H1 (cell line): ENCODE measurements around the gene SF3B3. TPM values are rescaled to one million over a fixed set of nuclear protein-coding genes. Genes with fewer than 3 reads are reported as not detected.

ENCODE experiments used
- CTCF ChIA-PET: fragments of 300-600 bp; sonication (Branson Sonifier 250); formaldehyde crosslinking; loops from one replicate; lab custom pipeline; 2021; ENCODE audit not compliant: partially characterized antibody; lab: Charles Lee
- POLR2A ChIA-PET: fragments of 300-600 bp; sonication (Branson Sonifier 250); formaldehyde crosslinking; loops from one replicate; lab custom pipeline; 2021; ENCODE audit warnings: inconsistent platforms; ENCODE audit not compliant: partially characterized antibody; lab: Charles Lee
- DNase-seq, 2 experiments: peaks; one replicate each; pipeline versions ENCODE4 v3.0.0 to v3.0.0-alpha.2; 2010 to 2022; ENCODE audit warnings: low spot score in 2 of 2, low read depth in 1 of 2, mixed read lengths in 1 of 2
- FAIRE-seq: peaks from 2 replicates; lab custom pipeline; 2011; peaks lifted over from hg19 to GRCh38; lab: Jason Lieb, UNC
- H2AFZ ChIP-seq: 2 replicates; pipeline ENCODE4 v1.8.1; 2012; ENCODE audit warnings: low read length, inconsistent platforms
- H2AK5ac ChIP-seq: 2 replicates; pipeline ENCODE4 v1.6.1; 2013; ENCODE audit warnings: low read depth, low read length
- H2BK120ac ChIP-seq: replicated peaks from 2 replicates; pipeline ENCODE3; 2013; ENCODE audit warnings: low read depth, low read length, inconsistent platforms
- H2BK12ac ChIP-seq: 2 replicates; pipeline ENCODE4 v1.6.1; 2013; ENCODE audit warnings: low read depth, low read length
- H2BK15ac ChIP-seq: 2 replicates; pipeline ENCODE4 v1.6.1; 2013; ENCODE audit warnings: low read length
- H2BK20ac ChIP-seq: 2 replicates; pipeline ENCODE4 v1.6.1; 2013; ENCODE audit warnings: low read length
- H2BK5ac ChIP-seq: 2 replicates; pipeline ENCODE4 v1.6.1; 2013; ENCODE audit warnings: low read depth, low read length
- H3K14ac ChIP-seq: 2 replicates; pipeline ENCODE4 v1.6.1; 2013; ENCODE audit warnings: inconsistent platforms; ENCODE audit not compliant: insufficient read length
- H3K18ac ChIP-seq: 2 replicates; pipeline ENCODE4 v1.6.1; 2013; ENCODE audit warnings: low read length; ENCODE audit errors: extremely low read depth
- H3K23ac ChIP-seq: 2 replicates; pipeline ENCODE4 v1.6.1; 2013; ENCODE audit warnings: inconsistent platforms; ENCODE audit not compliant: insufficient read length
- H3K23me2 ChIP-seq: 2 replicates; pipeline ENCODE4 v1.6.1; 2013; ENCODE audit warnings: low read depth, low read length
- H3K27ac ChIP-seq: 2 replicates; pipeline ENCODE4 v1.6.1; 2011; ENCODE audit warnings: low read depth, low read length, inconsistent platforms
- H3K27me3 ChIP-seq, 4 experiments: replicated peaks in 1 of 4; 1 replicate in 1 of 4; 2 replicates in 3 of 4; pipeline versions ENCODE4 v1.6.1 to v1.8.1; 2011 to 2013; ENCODE audit warnings: low read length in 3 of 4, mild to moderate bottlenecking in 3 of 4, inconsistent platforms in 2 of 4, mixed read lengths in 2 of 4, moderate library complexity in 1 of 4; ENCODE audit not compliant: control insufficient read depth in 3 of 4, insufficient read depth in 3 of 4; ENCODE audit errors: extremely low read depth in 1 of 4
- H3K36me3 ChIP-seq, 4 experiments: 2 replicates each; pipeline versions ENCODE4 v1.6.1 to v1.8.1; 2011 to 2013; ENCODE audit warnings: mild to moderate bottlenecking in 4 of 4, low read length in 3 of 4, moderate library complexity in 2 of 4, control low read depth in 1 of 4, inconsistent platforms in 1 of 4; ENCODE audit not compliant: insufficient read depth in 4 of 4, control insufficient read depth in 2 of 4
- H3K4ac ChIP-seq: replicated peaks from 2 replicates; pipeline ENCODE3; 2013; ENCODE audit warnings: low read length, low read depth, mixed read lengths, inconsistent platforms; ENCODE audit not compliant: insufficient read length
- H3K4me1 ChIP-seq, 4 experiments: replicated peaks in 1 of 4; 1 replicate in 1 of 4; 2 replicates in 3 of 4; pipeline versions ENCODE4 v1.6.1 to v1.8.1; 2011 to 2013; ENCODE audit warnings: low read length in 3 of 4, inconsistent platforms in 2 of 4, mixed read lengths in 1 of 4; ENCODE audit not compliant: insufficient read depth in 4 of 4, control insufficient read depth in 3 of 4
- H3K4me2 ChIP-seq, 2 experiments: 2 replicates each; pipeline versions ENCODE4 v1.6.1 to v1.8.1; 2011 to 2013; ENCODE audit warnings: low read depth in 2 of 2, low read length in 2 of 2, control low read depth in 1 of 2, inconsistent platforms in 1 of 2, mild to moderate bottlenecking in 1 of 2; ENCODE audit not compliant: insufficient read depth in 1 of 2
- H3K4me3 ChIP-seq, 4 experiments: fragments of 200-600, 300-600 bp in 1 of 4; sonication (generic), shearing (Covaris generic), sonication (Bioruptor Twin) in 1 of 4; 2 replicates each; pipeline versions ENCODE4 v1.5.1 to v1.8.1; 2011 to 2016; ENCODE audit warnings: low read length in 4 of 4, low read depth in 3 of 4, control low read depth in 2 of 4, inconsistent platforms in 2 of 4, mild to moderate bottlenecking in 2 of 4, mixed read lengths in 1 of 4, moderate library complexity in 1 of 4; ENCODE audit not compliant: insufficient read depth in 2 of 4; ENCODE audit errors: extremely low read depth in 1 of 4
- H3K56ac ChIP-seq: replicated peaks from 2 replicates; pipeline ENCODE3; 2013; ENCODE audit warnings: low read depth, mild to moderate bottlenecking, mixed read lengths, low read length, inconsistent platforms; ENCODE audit not compliant: insufficient read length
- H3K79me1 ChIP-seq: 2 replicates; pipeline ENCODE4 v1.6.1; 2013; ENCODE audit warnings: low read depth, low read length, control low read depth
- H3K79me2 ChIP-seq, 2 experiments: 2 replicates each; pipeline versions ENCODE4 v1.6.1 to v1.8.1; 2012 to 2013; ENCODE audit warnings: low read length in 2 of 2, mild to moderate bottlenecking in 2 of 2, inconsistent platforms in 1 of 2; ENCODE audit not compliant: insufficient read depth in 2 of 2, control insufficient read depth in 1 of 2
- H3K9ac ChIP-seq, 4 experiments: replicated peaks in 1 of 4; 1 replicate in 1 of 4; 2 replicates in 3 of 4; pipeline versions ENCODE4 v1.6.1 to v1.8.1; 2011 to 2013; ENCODE audit warnings: low read depth in 3 of 4, low read length in 3 of 4, control low read depth in 2 of 4, mild to moderate bottlenecking in 2 of 4, moderate library complexity in 2 of 4, inconsistent platforms in 1 of 4; ENCODE audit errors: extremely low read depth in 1 of 4
- H3K9me3 ChIP-seq, 2 experiments: 2 replicates each; pipeline versions ENCODE4 v1.6.1 to v1.8.1; 2012 to 2013; ENCODE audit warnings: mild to moderate bottlenecking in 2 of 2, moderate library complexity in 2 of 2, control low read depth in 1 of 2, inconsistent platforms in 1 of 2, low read depth in 1 of 2, low read length in 1 of 2, mixed read lengths in 1 of 2; ENCODE audit not compliant: insufficient read depth in 2 of 2
- H4K20me1 ChIP-seq, 2 experiments: replicated peaks in 1 of 2; 2 replicates each; pipeline versions ENCODE3 to v1.8.1; 2011 to 2013; ENCODE audit warnings: inconsistent platforms in 2 of 2, low read length in 2 of 2, mild to moderate bottlenecking in 1 of 2; ENCODE audit not compliant: insufficient read depth in 2 of 2, control insufficient read depth in 1 of 2
- H4K5ac ChIP-seq: 2 replicates; pipeline ENCODE4 v1.6.1; 2013; ENCODE audit warnings: low read length, low read depth, mixed read lengths, inconsistent platforms; ENCODE audit not compliant: insufficient read length
- H4K8ac ChIP-seq: 2 replicates; pipeline ENCODE4 v1.8.0; 2013; ENCODE audit warnings: mild to moderate bottlenecking, moderate library complexity, low read length, inconsistent platforms; ENCODE audit not compliant: insufficient read depth; ENCODE audit errors: extremely low read depth
- H4K91ac ChIP-seq: replicated peaks from 2 replicates; pipeline ENCODE3; 2013; ENCODE audit warnings: low read length, mixed read lengths, inconsistent platforms; ENCODE audit not compliant: insufficient read length
- CBX8 ChIP-seq: fragments of 300-800, 300-1000 bp; sonication (generic); IDR thresholded peaks from 2 replicates; pipeline ENCODE4 v1.7.1; 2016; ENCODE audit warnings: low read depth, low read length, borderline replicate concordance
- CEBPB ChIP-seq: IDR thresholded peaks from 2 replicates; pipeline ENCODE4 v1.6.1; 2012; ENCODE audit warnings: low read depth, low read length
- CHD2 ChIP-seq: IDR thresholded peaks from 2 replicates; pipeline ENCODE4 v1.6.1; 2012; ENCODE audit warnings: low read length, improper control_type of control experiment
- CREB1 ChIP-seq: IDR thresholded peaks from 2 replicates; pipeline ENCODE4 v1.6.1; 2012; ENCODE audit warnings: inconsistent platforms
- CTBP2 ChIP-seq: IDR thresholded peaks from 2 replicates; pipeline ENCODE4 v1.7.0; 2011; ENCODE audit warnings: borderline replicate concordance, mild to moderate bottlenecking, moderate library complexity, mixed read lengths, low read length; ENCODE audit not compliant: insufficient read depth, insufficient read length
- GTF2F1 ChIP-seq: IDR thresholded peaks from 2 replicates; pipeline ENCODE4 v1.6.1; 2012; ENCODE audit warnings: low read depth, low read length, improper control_type of control experiment, borderline replicate concordance
- KDM1A ChIP-seq: fragments of 200-600, 300-600 bp; sonication (generic); IDR thresholded peaks from 2 replicates; pipeline ENCODE4 v1.7.1; 2016; ENCODE audit warnings: mild to moderate bottlenecking, low read length, borderline replicate concordance
- KDM5A ChIP-seq: fragments of 200-600 bp; IDR thresholded peaks from 2 replicates; pipeline ENCODE4 v1.7.1; 2012; ENCODE audit warnings: mild to moderate bottlenecking, low read length, inconsistent platforms, mixed read lengths
- POLR2AphosphoS5 ChIP-seq: IDR thresholded peaks from 2 replicates; pipeline ENCODE4 v1.6.1; 2011; ENCODE audit warnings: low read depth, low read length
- POU5F1 ChIP-seq: IDR thresholded peaks from 2 replicates; pipeline ENCODE4 v1.6.1; 2011; ENCODE audit warnings: low read depth, mild to moderate bottlenecking, low read length, moderate library complexity
- RBBP5 ChIP-seq: IDR thresholded peaks from 2 replicates; pipeline ENCODE4 v1.7.1; 2012; ENCODE audit warnings: low read depth, mild to moderate bottlenecking, inconsistent platforms, low read length, moderate library complexity, borderline replicate concordance
- USF2 ChIP-seq: IDR thresholded peaks from 2 replicates; pipeline ENCODE4 v1.6.1; 2011; ENCODE audit warnings: low read length, improper control_type of control experiment
- WGBS, 2 experiments: shearing (Covaris generic) in 1 of 2; methylation state at CpG; one replicate each; pipeline versions ENCODE4 v1.1.6 to v1.1.7; 2013 to 2015; ENCODE audit warnings: low lambda C conversion rate in 2 of 2, mixed read lengths in 2 of 2, inconsistent platforms in 1 of 2, low coverage in 1 of 2, missing lambda C conversion rate in 1 of 2; ENCODE audit not compliant: insufficient replicate concordance in 2 of 2, insufficient coverage in 1 of 2, insufficient read length in 1 of 2; ENCODE audit errors: extremely low coverage in 1 of 2, missing lambda C conversion rate in 1 of 2; 5-methylcytosine and 5-hydroxymethylcytosine counted together
- polyA plus RNA-seq, 7 experiments: library from polyadenylated mRNA; depleted of rRNA in 3 of 7; stranded (reverse) in 5 of 7; unstranded in 2 of 7; fragments of >200 nt in 5 of 7; fragments of 200-250 nt in 2 of 7; gene quantifications; 1 replicate in 5 of 7; 2 replicates in 1 of 7; 4 replicates in 1 of 7; pipeline versions ENCODE4 v1.2.1 to v1.2.3, GENCODE V29; 2011 to 2013; ENCODE audit warnings: missing spikeins in 2 of 7, mixed read lengths in 2 of 7
- total RNA-seq: library from RNA; stranded (reverse); fragmentation: NEBNext Ultra II Directional; extraction: Animal tissue kit (Norgen Biotek cat#: 25700); gene quantifications from 2 replicates; pipeline ENCODE4 v1.2.1, GENCODE V29; 2021

SF3B3 gene
- total and polyA plus RNA-seq, 2 of the 8 experiments (the other 6 are each of a cell fraction or from before 2014, with no cell fraction given) = 241 to 521 TPM

DNA sequence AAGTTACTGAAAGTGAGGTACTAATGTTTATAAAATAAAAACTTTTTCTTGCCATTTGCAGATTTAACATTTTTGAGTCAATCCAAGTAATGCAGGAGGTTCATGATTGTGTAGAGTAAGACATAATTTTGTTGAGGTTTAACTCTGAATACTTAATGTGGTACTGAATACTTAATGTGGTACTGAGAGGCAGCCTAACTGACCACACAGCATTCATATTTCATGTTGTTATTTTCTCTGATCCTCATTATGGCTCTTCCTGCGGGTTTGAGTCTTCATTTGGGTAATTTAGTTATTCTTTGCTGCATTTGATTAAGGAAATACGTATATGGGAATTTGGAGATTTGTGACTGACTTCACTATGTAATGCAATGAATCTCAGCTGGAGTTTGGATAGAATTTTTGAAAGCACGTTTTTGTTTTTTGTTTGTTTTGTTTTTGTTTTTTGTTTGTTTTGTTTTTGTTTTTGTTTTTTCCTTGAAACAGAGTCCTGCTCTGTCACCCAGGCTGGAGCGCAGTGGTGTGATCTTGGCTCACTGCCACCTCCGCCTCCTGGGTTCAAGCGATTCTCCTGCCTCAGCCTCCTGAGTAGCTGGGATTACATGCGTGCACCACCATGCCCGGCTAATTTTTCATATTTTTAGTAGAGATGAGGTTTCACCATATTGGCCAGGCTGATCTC, 3.8 kb downstream of the SF3B3 start:
- Histone ChIP-seq H4K8ac (no peak overlapping the region), H3K4ac (no peak overlapping the region), H3K9ac (no peak overlapping the region), H2BK20ac (no peak overlapping the region), H3K56ac (no peak overlapping the region), H2AK5ac (no peak overlapping the region), H3K23ac (no peak overlapping the region), H4K91ac (no peak overlapping the region), H3K4me2 (peak overlapping the region in 1 of 2 experiments; percentile 93; a peak in 1 of 4 replicates), H3K4me3 (peak overlapping the region in 1 of 4 experiments; percentile 32; a peak in 1 of 8 replicates), H3K23me2 (peaks cover 6% of the 10 kb centered on the region; the same call in 1 of the 2 replicates), H2BK12ac (no peak overlapping the region), H4K5ac (no peak overlapping the region), H2BK120ac (no peak overlapping the region), H3K27ac (no peak overlapping the region), H3K9me3 (no peaks in the 10 kb centered on the region), H4K20me1 (peaks cover 16 to 17% of the 10 kb centered on the region in 2 experiments), H2BK15ac (no peak overlapping the region), H2BK5ac (no peak overlapping the region), H3K27me3 (no peaks in the 10 kb centered on the region), H3K79me2 (peaks cover 42 to 83% of the 10 kb centered on the region in 2 experiments), H3K4me1 (peaks cover 0 to 4% (median 3%) of the 10 kb centered on the region in 4 experiments; a peak in 5 of 7 replicates), H2AFZ (no peak overlapping the region), H3K36me3 (peaks cover 32 to 69% (median 48%) of the 10 kb centered on the region in 4 experiments), H3K79me1 (peaks cover 2% of the 10 kb centered on the region; the same call in 1 of the 2 replicates), H3K14ac (no peak overlapping the region), H3K18ac (no peak overlapping the region)
- FAIRE-seq = no peak
- ChIA-PET POLR2A (interaction anchor here (1.0 to 22.7 kb wide), 4 partner anchors 10 to 181 kb away, joined by 3 to 525 read pairs (median 4); partner anchors contain the start of gene DDX19A), CTCF (interaction anchor here (0.7 kb wide), 1 partner anchor 260 kb away, joined by 3 read pairs; no protein-coding TSS in a partner anchor)
- DNase-seq = no peak
- 95% methylated on average over 8 of the region's 8 CpGs; no CpG with 5 or more reads in 1 of the 2 experiments for WGBS, 2 experiments
- no peak for TF ChIP-seq POU5F1
- no peak for TF ChIP-seq CTBP2
- TF ChIP-seq CBX8 = no peak
- no peak for TF ChIP-seq RBBP5
- no peak for TF ChIP-seq KDM5A
- TF ChIP-seq CHD2 = no peak
- no peak for TF ChIP-seq CREB1
- no peak for TF ChIP-seq KDM1A
- TF ChIP-seq POLR2AphosphoS5 = no peak
- TF ChIP-seq CEBPB = no peak
- TF ChIP-seq GTF2F1 = no peak
- TF ChIP-seq USF2 = no peak
